ENCODE data around the gene STX7.
A peak's percentile ranks its signal among the peaks of the same experiment; 100 is the strongest.

Gene STX7

GRCh38 chr6:132404330-132404729 lies 108.6 kb downstream of the STX7 start:
- Histone ChIP-seq H3K4me1 (peaks cover 0 to 23% (median 11%) of the 10 kb centered on the region in 4 donors), H3K27me3 (peaks cover 0 to 20% of the 10 kb centered on the region in 2 donors), H3K36me3 (no peaks in the 10 kb centered on the region), H3K9me3 (no peaks in the 10 kb centered on the region), H3K27ac (no peak overlapping the region), H3K4me3 (no peak overlapping the region)
- intact Hi-C loops (cut with DNase I; ENCODE audit: low total_unique reads): no loop called here
- no peak for TF ChIP-seq CTCF (IDR thresholded peaks at IDR 0.05)
- DNase-seq: no peak

- H3K4me1 ChIP-seq: peaks cover 0 to 23% (median 11%) of the 10 kb centered on the region in 4 donors
- H3K27ac ChIP-seq: no peak overlapping the region
- DNase-seq: no peak
- no peak for TF ChIP-seq CTCF (IDR thresholded peaks at IDR 0.05)
- H3K27me3 ChIP-seq: peaks cover 0 to 20% of the 10 kb centered on the region in 2 donors
- intact Hi-C loops (cut with DNase I; ENCODE audit: low total_unique reads): no loop called here
- H3K4me3 ChIP-seq: peak overlapping the region; percentile 51 to 61
- H3K9me3 ChIP-seq: no peaks in the 10 kb centered on the region
- H3K36me3 ChIP-seq: no peaks in the 10 kb centered on the region
These were observed 111.2 kb downstream of the STX7 start for GRCh38 chr6:132401618-132402285.

- peaks cover 0 to 23% (median 11%) of the 10 kb centered on the region in 4 donors for H3K4me1 ChIP-seq
- H3K36me3 ChIP-seq: no peaks in the 10 kb centered on the region
- no peak within 1 kb of the TSS for H3K27ac ChIP-seq
- no peak for DNase-seq
- H3K9me3 ChIP-seq: no peaks in the 10 kb centered on the region
- peak within 1 kb of the TSS; percentile 51 to 61 for H3K4me3 ChIP-seq
- intact Hi-C loops (cut with DNase I; ENCODE audit: low total_unique reads): no loop called here
- TF ChIP-seq CTCF (IDR thresholded peaks at IDR 0.05): no peak
- peaks cover 0 to 20% of the 10 kb centered on the region in 2 donors for H3K27me3 ChIP-seq
These were observed 111.9 kb downstream of the STX7 start, which contains the start of gene MOXD1 for GRCh38 chr6:132400883-132401617. TSS of gene MOXD1 (minus strand) at chr6:132401475. CDS start at chr6:132401426, 49 bp downstream.

- Histone ChIP-seq H3K4me3 (peak overlapping the region; percentile 51 to 61), H3K9me3 (peaks cover 0 to 3% (median under 1%) of the 10 kb centered on the region in 3 donors), H3K27me3 (peaks cover 0 to 20% of the 10 kb centered on the region in 2 donors), H3K36me3 (no peaks in the 10 kb centered on the region), H3K4me1 (peaks cover 0 to 22% (median 11%) of the 10 kb centered on the region in 4 donors), H3K27ac (no peak overlapping the region)
- TF ChIP-seq CTCF (IDR thresholded peaks at IDR 0.05): no peak
- DNase-seq: no peak
- intact Hi-C loops (cut with DNase I; ENCODE audit: low total_unique reads): no loop called here
These were observed 112.4 kb downstream of the STX7 start for GRCh38 chr6:132400555-132400882.

GRCh38 chr6:132399376-132400074 lies 113.4 kb downstream of the STX7 start:
- peaks cover 0 to 9% (median 7%) of the 10 kb centered on the region in 3 donors for H3K9me3 ChIP-seq
- H3K4me1 ChIP-seq: peaks cover 0 to 16% (median 10%) of the 10 kb centered on the region in 4 donors
- intact Hi-C loops (cut with DNase I; ENCODE audit: low total_unique reads): no loop called here
- no peak overlapping the region for H3K4me3 ChIP-seq
- H3K27me3 ChIP-seq: peaks cover 0 to 20% of the 10 kb centered on the region in 2 donors
- no peak for TF ChIP-seq CTCF (IDR thresholded peaks at IDR 0.05)
- no peak overlapping the region for H3K27ac ChIP-seq
- H3K36me3 ChIP-seq: no peaks in the 10 kb centered on the region
- no peak for DNase-seq
